GM23338 (cell line): Measurements from ENCODE around the gene FNDC3A. TPM values are rescaled to one million over a fixed set of nuclear protein-coding genes. Genes with fewer than 3 reads are reported as not detected.

Source experiments
- ATAC-seq: fragments of 200-7000 bp; cut with Tn5 transposase; 3 replicates; pipeline ENCODE4 v1.9.1; 2020
- DNase-seq: peaks from one replicate; pipeline ENCODE4 v3.0.0-alpha.2; 2015; ENCODE audit warnings: low spot score
- H2AFZ ChIP-seq: fragments of 200-600 bp; sonication (generic); 2 replicates; pipeline ENCODE4 v1.8.0; 2016; ENCODE audit warnings: antibody characterized with exemption, mild to moderate bottlenecking, moderate library complexity
- H3F3A ChIP-seq: fragments of 200-600 bp; sonication (generic); replicated peaks from 2 replicates; pipeline ENCODE4 v1.8.0; 2017; ENCODE audit warnings: antibody characterized with exemption, mixed run types, low read depth
- H3K27ac ChIP-seq: fragments of 200-600 bp; sonication (generic); 2 replicates; pipeline ENCODE4 v1.6.1; 2016; ENCODE audit warnings: low read depth
- H3K27me3 ChIP-seq: fragments of 200-600 bp; sonication (generic); 2 replicates; pipeline ENCODE4 v1.8.0; 2016; ENCODE audit warnings: mild to moderate bottlenecking, mixed run types, moderate library complexity; ENCODE audit not compliant: insufficient read depth
- H3K36me3 ChIP-seq: fragments of 200-600 bp; sonication (generic); 2 replicates; pipeline ENCODE4 v1.8.0; 2016; ENCODE audit warnings: mild to moderate bottlenecking; ENCODE audit not compliant: insufficient read depth
- H3K4me1 ChIP-seq: fragments of 200-600 bp; sonication (generic); 2 replicates; pipeline ENCODE4 v1.8.0; 2016; ENCODE audit warnings: mild to moderate bottlenecking, moderate library complexity; ENCODE audit not compliant: insufficient read depth
- H3K4me2 ChIP-seq: fragments of 200-600 bp; sonication (generic); 2 replicates; pipeline ENCODE4 v1.7.1; 2017; ENCODE audit warnings: mixed run types
- H3K4me3 ChIP-seq: fragments of 200-600 bp; sonication (generic); 2 replicates; pipeline ENCODE4 v1.6.1; 2016; ENCODE audit warnings: mixed run types
- H3K79me2 ChIP-seq: fragments of 200-600 bp; sonication (generic); replicated peaks from 2 replicates; pipeline ENCODE4 v1.8.0; 2017; ENCODE audit warnings: mild to moderate bottlenecking; ENCODE audit not compliant: insufficient read depth
- H3K9me2 ChIP-seq: fragments of 200-600 bp; sonication (generic); 2 replicates; pipeline ENCODE4 v1.8.0; 2017; ENCODE audit not compliant: insufficient read depth
- H4K20me1 ChIP-seq: fragments of 200-600 bp; sonication (generic); replicated peaks from 2 replicates; pipeline ENCODE4 v1.8.0; 2017; ENCODE audit warnings: mild to moderate bottlenecking; ENCODE audit not compliant: insufficient read depth
- H3K27ac Mint-ChIP-seq: 2 replicates; pipeline ENCODE4 v1.8.0; 2020; ENCODE audit warnings: inconsistent platforms, mild to moderate bottlenecking, moderate library complexity, mixed read lengths
- H3K27me3 Mint-ChIP-seq: 3 replicates; pipeline ENCODE4 v1.8.0; 2022; ENCODE audit warnings: low read depth, mild to moderate bottlenecking, moderate library complexity, mixed read lengths, inconsistent platforms; ENCODE audit not compliant: insufficient read depth, poor library complexity
- H3K36me3 Mint-ChIP-seq: 3 replicates; pipeline ENCODE4 v1.8.0; 2021; ENCODE audit warnings: low read depth, mild to moderate bottlenecking, inconsistent platforms, moderate library complexity, mixed read lengths
- H3K4me1 Mint-ChIP-seq: 3 replicates; pipeline ENCODE4 v1.8.0; 2020; ENCODE audit warnings: mild to moderate bottlenecking, inconsistent platforms, mixed read lengths
- H3K4me3 Mint-ChIP-seq: 3 replicates; pipeline ENCODE4 v1.8.0; 2021; ENCODE audit warnings: moderate library complexity, mild to moderate bottlenecking, inconsistent platforms, mixed read lengths
- H3K9me3 Mint-ChIP-seq: 3 replicates; pipeline ENCODE4 v1.8.0; 2020; ENCODE audit warnings: moderate library complexity, mild to moderate bottlenecking, inconsistent platforms, mixed read lengths
- CREB1 ChIP-seq: fragments of 250-450 bp; sonication (Bioruptor Pico); IDR thresholded peaks from 2 replicates; pipeline ENCODE4 v1.5.0; 2020; ENCODE audit warnings: low read depth, mild to moderate bottlenecking, moderate library complexity
- EZH2 ChIP-seq: fragments of 200-600 bp; sonication (generic); IDR thresholded peaks from one replicate; pipeline ENCODE4 v1.8.0; 2017; ENCODE audit warnings: antibody characterized with exemption, mild to moderate bottlenecking, low read depth; ENCODE audit not compliant: unreplicated experiment
- JUNB ChIP-seq: IDR thresholded peaks from one replicate; pipeline ENCODE4 v1.6.1; 2016; ENCODE audit warnings: antibody characterized with exemption; ENCODE audit not compliant: unreplicated experiment
- NANOG ChIP-seq: IDR thresholded peaks from 2 replicates; pipeline ENCODE4 v1.6.1; 2016; ENCODE audit warnings: antibody characterized with exemption, borderline replicate concordance
- POLR2AphosphoS5 ChIP-seq: IDR thresholded peaks from 2 replicates; pipeline ENCODE4 v1.6.1; 2016; ENCODE audit warnings: antibody characterized with exemption, low read depth
- STAT1 ChIP-seq: IDR thresholded peaks from one replicate; pipeline ENCODE4 v1.6.1; 2016; ENCODE audit warnings: antibody characterized with exemption; ENCODE audit not compliant: unreplicated experiment
- ZNF331 ChIP-seq: fragments of 250-450 bp; sonication (Bioruptor Pico); IDR thresholded peaks from 2 replicates; pipeline ENCODE4 v1.5.0; 2020; ENCODE audit warnings: low read depth, mild to moderate bottlenecking, moderate library complexity
- polyA plus RNA-seq: library from polyadenylated mRNA; unstranded; fragments of >200 nt; fragmentation: Nextera tagmentation; extraction: Ambion mirVana; gene quantifications from 2 replicates; pipeline ENCODE4 v1.2.1, GENCODE V29; 2016
- total RNA-seq: library from RNA; depleted of rRNA; stranded (reverse); fragments of >200 nt; shearing (Covaris generic); gene quantifications from 2 replicates; pipeline ENCODE4 v1.2.3, GENCODE V29; 2014
- TF ChIP-seq, protein P1 (sequence below): IDR thresholded peaks from one replicate; pipeline ENCODE4 v1.6.1; 2018; ENCODE audit warnings: antibody characterized with exemption; ENCODE audit not compliant: unreplicated experiment
- TF ChIP-seq, protein P2 (sequence below), 2 experiments: fragments of 200-600 bp in 1 of 2; sonication (generic) in 1 of 2; conservative IDR thresholded peaks; 2 replicates each; pipeline versions ENCODE4 v1.5.1 to v1.6.1; 2016 to 2017; ENCODE audit warnings: antibody characterized with exemption in 2 of 2, low read depth in 2 of 2, mild to moderate bottlenecking in 2 of 2, moderate library complexity in 1 of 2
- TF ChIP-seq, protein P3 (sequence below): fragments of 250-450 bp; sonication (Bioruptor Pico); IDR thresholded peaks from 2 replicates; pipeline ENCODE4 v1.5.0; 2020; ENCODE audit warnings: mild to moderate bottlenecking, moderate library complexity

FNDC3A gene
- total and polyA plus RNA-seq, 2 experiments from 2014 or later, result 10.3 to 31.1 TPM

DNA sequence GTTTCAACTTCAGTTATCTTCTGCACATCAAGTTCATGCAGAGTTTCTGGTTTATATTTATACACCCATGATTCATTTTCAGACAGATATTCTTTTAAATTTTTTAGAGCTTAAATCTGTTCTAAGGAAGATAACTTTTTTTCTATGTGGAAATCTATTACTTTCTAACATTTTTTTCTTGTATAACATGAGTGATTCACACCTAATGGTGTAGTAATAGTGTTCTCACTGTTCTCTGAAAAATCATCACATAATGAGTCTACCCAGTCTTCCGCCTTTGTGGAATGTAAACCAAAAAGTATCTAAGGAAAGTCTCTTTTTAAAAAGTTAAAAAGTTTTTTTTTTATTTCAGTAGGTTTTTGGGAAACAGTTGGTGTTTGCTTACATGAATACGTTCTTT is 70.8 kb downstream of the FNDC3A start (continued):
- TF ChIP-seq JUNB (no peak), NANOG (no peak), EZH2 (no peak)
- TF ChIP-seq, protein P1, sequence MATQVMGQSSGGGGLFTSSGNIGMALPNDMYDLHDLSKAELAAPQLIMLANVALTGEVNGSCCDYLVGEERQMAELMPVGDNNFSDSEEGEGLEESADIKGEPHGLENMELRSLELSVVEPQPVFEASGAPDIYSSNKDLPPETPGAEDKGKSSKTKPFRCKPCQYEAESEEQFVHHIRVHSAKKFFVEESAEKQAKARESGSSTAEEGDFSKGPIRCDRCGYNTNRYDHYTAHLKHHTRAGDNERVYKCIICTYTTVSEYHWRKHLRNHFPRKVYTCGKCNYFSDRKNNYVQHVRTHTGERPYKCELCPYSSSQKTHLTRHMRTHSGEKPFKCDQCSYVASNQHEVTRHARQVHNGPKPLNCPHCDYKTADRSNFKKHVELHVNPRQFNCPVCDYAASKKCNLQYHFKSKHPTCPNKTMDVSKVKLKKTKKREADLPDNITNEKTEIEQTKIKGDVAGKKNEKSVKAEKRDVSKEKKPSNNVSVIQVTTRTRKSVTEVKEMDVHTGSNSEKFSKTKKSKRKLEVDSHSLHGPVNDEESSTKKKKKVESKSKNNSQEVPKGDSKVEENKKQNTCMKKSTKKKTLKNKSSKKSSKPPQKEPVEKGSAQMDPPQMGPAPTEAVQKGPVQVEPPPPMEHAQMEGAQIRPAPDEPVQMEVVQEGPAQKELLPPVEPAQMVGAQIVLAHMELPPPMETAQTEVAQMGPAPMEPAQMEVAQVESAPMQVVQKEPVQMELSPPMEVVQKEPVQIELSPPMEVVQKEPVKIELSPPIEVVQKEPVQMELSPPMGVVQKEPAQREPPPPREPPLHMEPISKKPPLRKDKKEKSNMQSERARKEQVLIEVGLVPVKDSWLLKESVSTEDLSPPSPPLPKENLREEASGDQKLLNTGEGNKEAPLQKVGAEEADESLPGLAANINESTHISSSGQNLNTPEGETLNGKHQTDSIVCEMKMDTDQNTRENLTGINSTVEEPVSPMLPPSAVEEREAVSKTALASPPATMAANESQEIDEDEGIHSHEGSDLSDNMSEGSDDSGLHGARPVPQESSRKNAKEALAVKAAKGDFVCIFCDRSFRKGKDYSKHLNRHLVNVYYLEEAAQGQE, result no peak

DNA sequence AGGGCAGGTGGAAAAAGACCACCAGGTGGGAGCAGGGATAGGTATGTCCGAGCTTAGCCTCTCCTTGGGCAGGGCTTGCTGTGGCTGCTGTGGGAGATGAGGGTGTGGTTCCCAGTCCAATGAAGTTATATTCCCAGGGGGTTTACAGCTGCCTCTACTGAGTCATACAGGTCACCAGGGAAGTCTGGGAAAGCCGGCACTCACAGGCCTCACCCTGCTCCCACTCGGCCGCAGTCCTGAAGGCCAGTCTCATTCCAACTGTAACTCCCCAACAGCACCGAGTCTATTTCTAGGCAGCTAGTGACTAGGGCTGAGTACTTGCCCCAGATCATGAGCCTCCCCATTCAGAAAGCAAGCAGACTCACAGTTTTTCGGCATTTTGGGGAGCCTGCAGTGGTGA is 77.1 kb downstream of the FNDC3A start:
- Histone ChIP-seq H3K9me2 (0 out of 2 replicates have a peak, but pooled peaks cover 6% of the 10 kb centered on the region), H3K27ac (no peak overlapping the region), H3K36me3 (no peaks in the 10 kb centered on the region), H3K27me3 (no peaks in the 10 kb centered on the region), H3F3A (no peaks in the 10 kb centered on the region), H3K4me3 (no peak overlapping the region), H4K20me1 (no peaks in the 10 kb centered on the region), H3K4me1 (peaks cover 11% of the 10 kb centered on the region), H2AFZ (no peak overlapping the region), H3K4me2 (no peak overlapping the region), H3K79me2 (peaks cover 30% of the 10 kb centered on the region)
- no peak for DNase-seq
- Mint-ChIP-seq H3K4me1 (peaks cover 23% of the 10 kb centered on the region), H3K27me3 (peaks cover 3% of the 10 kb centered on the region), H3K27ac (no peak overlapping the region), H3K36me3 (peaks cover 20% of the 10 kb centered on the region), H3K4me3 (no peak overlapping the region), H3K9me3 (no peaks in the 10 kb centered on the region; the same call in 1 of the 3 replicates)
- ATAC-seq, result no peak
- TF ChIP-seq ZNF331 (CRISPR knock-in tag) (no peak), CREB1 (CRISPR knock-in tag) (no peak), POLR2AphosphoS5 (no peak), EZH2 (no peak), STAT1 (no peak), NANOG (no peak)
- TF ChIP-seq, protein P2, sequence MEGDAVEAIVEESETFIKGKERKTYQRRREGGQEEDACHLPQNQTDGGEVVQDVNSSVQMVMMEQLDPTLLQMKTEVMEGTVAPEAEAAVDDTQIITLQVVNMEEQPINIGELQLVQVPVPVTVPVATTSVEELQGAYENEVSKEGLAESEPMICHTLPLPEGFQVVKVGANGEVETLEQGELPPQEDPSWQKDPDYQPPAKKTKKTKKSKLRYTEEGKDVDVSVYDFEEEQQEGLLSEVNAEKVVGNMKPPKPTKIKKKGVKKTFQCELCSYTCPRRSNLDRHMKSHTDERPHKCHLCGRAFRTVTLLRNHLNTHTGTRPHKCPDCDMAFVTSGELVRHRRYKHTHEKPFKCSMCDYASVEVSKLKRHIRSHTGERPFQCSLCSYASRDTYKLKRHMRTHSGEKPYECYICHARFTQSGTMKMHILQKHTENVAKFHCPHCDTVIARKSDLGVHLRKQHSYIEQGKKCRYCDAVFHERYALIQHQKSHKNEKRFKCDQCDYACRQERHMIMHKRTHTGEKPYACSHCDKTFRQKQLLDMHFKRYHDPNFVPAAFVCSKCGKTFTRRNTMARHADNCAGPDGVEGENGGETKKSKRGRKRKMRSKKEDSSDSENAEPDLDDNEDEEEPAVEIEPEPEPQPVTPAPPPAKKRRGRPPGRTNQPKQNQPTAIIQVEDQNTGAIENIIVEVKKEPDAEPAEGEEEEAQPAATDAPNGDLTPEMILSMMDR (conservative IDR thresholded peaks at IDR 0.05; ENCODE audit: low read depth in 2 of 2), result no peak
- TF ChIP-seq, protein P1, result no peak
- TF ChIP-seq, protein P3, sequence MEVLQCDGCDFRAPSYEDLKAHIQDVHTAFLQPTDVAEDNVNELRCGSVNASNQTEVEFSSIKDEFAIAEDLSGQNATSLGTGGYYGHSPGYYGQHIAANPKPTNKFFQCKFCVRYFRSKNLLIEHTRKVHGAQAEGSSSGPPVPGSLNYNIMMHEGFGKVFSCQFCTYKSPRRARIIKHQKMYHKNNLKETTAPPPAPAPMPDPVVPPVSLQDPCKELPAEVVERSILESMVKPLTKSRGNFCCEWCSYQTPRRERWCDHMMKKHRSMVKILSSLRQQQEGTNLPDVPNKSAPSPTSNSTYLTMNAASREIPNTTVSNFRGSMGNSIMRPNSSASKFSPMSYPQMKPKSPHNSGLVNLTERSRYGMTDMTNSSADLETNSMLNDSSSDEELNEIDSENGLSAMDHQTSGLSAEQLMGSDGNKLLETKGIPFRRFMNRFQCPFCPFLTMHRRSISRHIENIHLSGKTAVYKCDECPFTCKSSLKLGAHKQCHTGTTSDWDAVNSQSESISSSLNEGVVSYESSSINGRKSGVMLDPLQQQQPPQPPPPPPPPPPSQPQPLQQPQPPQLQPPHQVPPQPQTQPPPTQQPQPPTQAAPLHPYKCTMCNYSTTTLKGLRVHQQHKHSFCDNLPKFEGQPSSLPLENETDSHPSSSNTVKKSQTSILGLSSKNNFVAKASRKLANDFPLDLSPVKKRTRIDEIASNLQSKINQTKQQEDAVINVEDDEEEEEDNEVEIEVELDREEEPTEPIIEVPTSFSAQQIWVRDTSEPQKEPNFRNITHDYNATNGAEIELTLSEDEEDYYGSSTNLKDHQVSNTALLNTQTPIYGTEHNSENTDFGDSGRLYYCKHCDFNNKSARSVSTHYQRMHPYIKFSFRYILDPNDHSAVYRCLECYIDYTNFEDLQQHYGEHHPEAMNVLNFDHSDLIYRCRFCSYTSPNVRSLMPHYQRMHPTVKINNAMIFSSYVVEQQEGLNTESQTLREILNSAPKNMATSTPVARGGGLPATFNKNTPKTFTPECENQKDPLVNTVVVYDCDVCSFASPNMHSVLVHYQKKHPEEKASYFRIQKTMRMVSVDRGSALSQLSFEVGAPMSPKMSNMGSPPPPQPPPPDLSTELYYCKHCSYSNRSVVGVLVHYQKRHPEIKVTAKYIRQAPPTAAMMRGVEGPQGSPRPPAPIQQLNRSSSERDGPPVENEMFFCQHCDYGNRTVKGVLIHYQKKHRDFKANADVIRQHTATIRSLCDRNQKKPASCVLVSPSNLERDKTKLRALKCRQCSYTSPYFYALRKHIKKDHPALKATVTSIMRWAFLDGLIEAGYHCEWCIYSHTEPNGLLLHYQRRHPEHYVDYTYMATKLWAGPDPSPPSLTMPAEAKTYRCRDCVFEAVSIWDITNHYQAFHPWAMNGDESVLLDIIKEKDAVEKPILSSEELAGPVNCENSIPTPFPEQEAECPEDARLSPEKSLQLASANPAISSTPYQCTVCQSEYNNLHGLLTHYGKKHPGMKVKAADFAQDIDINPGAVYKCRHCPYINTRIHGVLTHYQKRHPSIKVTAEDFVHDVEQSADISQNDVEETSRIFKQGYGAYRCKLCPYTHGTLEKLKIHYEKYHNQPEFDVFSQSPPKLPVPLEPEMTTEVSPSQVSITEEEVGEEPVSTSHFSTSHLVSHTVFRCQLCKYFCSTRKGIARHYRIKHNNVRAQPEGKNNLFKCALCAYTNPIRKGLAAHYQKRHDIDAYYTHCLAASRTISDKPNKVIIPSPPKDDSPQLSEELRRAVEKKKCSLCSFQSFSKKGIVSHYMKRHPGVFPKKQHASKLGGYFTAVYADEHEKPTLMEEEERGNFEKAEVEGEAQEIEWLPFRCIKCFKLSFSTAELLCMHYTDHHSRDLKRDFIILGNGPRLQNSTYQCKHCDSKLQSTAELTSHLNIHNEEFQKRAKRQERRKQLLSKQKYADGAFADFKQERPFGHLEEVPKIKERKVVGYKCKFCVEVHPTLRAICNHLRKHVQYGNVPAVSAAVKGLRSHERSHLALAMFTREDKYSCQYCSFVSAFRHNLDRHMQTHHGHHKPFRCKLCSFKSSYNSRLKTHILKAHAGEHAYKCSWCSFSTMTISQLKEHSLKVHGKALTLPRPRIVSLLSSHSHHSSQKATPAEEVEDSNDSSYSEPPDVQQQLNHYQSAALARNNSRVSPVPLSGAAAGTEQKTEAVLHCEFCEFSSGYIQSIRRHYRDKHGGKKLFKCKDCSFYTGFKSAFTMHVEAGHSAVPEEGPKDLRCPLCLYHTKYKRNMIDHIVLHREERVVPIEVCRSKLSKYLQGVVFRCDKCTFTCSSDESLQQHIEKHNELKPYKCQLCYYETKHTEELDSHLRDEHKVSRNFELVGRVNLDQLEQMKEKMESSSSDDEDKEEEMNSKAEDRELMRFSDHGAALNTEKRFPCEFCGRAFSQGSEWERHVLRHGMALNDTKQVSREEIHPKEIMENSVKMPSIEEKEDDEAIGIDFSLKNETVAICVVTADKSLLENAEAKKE, result no peak
